ENCODE measurements around the gene UFL1. TPM values are rescaled to one million over a fixed set of nuclear protein-coding genes. Genes with fewer than 3 reads are reported as not detected.
A peak's percentile ranks its signal among the peaks of the same experiment; 100 is the strongest.

The UFL1 gene
- polyA plus RNA-seq, 2 of the 4 experiments (the other 2 are of a cell fraction), result 8.8 to 12.0 TPM

GRCh38 chr6:96521306-96521643, 331 bp upstream of the UFL1 start:
- peak overlapping the region; percentile 94 for H3K4me2 ChIP-seq
- H3K27ac ChIP-seq, result peak overlapping the region; percentile 96
- peak; percentile 44 to 45; a peak in 5 of 6 replicates for ATAC-seq
- H3K4me1 ChIP-seq, result peaks cover 21% of the 10 kb centered on the region
- under 1% methylated on average over 8 of the region's 8 CpGs for WGBS (ENCODE audit: missing lambda C conversion rate)
- POLR2A ChIA-PET, result interaction anchor here (0.5 kb wide), 1 partner anchor 128 kb away, joined by 4 read pairs; no protein-coding TSS in a partner anchor
- H3K9me3 ChIP-seq, result no peaks in the 10 kb centered on the region
- TF ChIP-seq RAD21 (conservative IDR thresholded peaks at IDR 0.05 in 1 of 2, IDR thresholded peaks at IDR 0.05 in 1 of 2), result no peak
- peak overlapping the region; percentile 70 for H3K4me3 ChIP-seq
- FAIRE-seq, result no peak
- CTCF ChIA-PET, result no interaction called here
- no peak for DNase-seq (ENCODE audit: low read depth in 1 of 2, low spot score in 1 of 2)

GRCh38 chr6:96522465-96523009, 931 bp downstream of the UFL1 start:
- FAIRE-seq (no peak), ATAC-seq (peak; percentile 31 to 32; a peak in 4 of 6 replicates), DNase-seq (ENCODE audit: low read depth in 1 of 2, low spot score in 1 of 2) (peak in 1 of 2 experiments; percentile 9)
- peak overlapping the region; percentile 96 for H3K27ac ChIP-seq
- TF ChIP-seq FOSB (CRISPR knock-in tag; IDR thresholded peaks at IDR 0.05), result no peak
- TF ChIP-seq ZSCAN20 (CRISPR knock-in tag; IDR thresholded peaks at IDR 0.05), result no peak
- TF ChIP-seq NFE2L2 (conservative IDR thresholded peaks at IDR 0.05; ENCODE audit: low read length), result no peak
- TF ChIP-seq MAX (IDR thresholded peaks at IDR 0.05), result no peak
- no peak for TF ChIP-seq KDM1A (IDR thresholded peaks at IDR 0.05; ENCODE audit: low read depth)
- TF ChIP-seq FOSL2 (IDR thresholded peaks at IDR 0.05), result no peak
- no peak for TF ChIP-seq FOSL2 (CRISPR knock-in tag; IDR thresholded peaks at IDR 0.05)
- no peak for TF ChIP-seq BHLHE40 (IDR thresholded peaks at IDR 0.05; ENCODE audit: low read depth, low read length)
- TF ChIP-seq RAD21 (conservative IDR thresholded peaks at IDR 0.05 in 1 of 2, IDR thresholded peaks at IDR 0.05 in 1 of 2), result no peak
- TF ChIP-seq EHF (CRISPR knock-in tag; IDR thresholded peaks at IDR 0.05), result no peak
- TF ChIP-seq USF2 (IDR thresholded peaks at IDR 0.05), result no peak
- TF ChIP-seq MYC (IDR thresholded peaks at IDR 0.05; ENCODE audit: borderline replicate concordance, low read length), result no peak
- no peak for TF ChIP-seq JUN (IDR thresholded peaks at IDR 0.05)
- TF ChIP-seq PBX3 (IDR thresholded peaks at IDR 0.05), result no peak
- TF ChIP-seq EHMT2 (IDR thresholded peaks at IDR 0.05; ENCODE audit: low read depth), result no peak
- H3K4me1 ChIP-seq, result peaks cover 21% of the 10 kb centered on the region
- 1% methylated on average over 5 of the region's 5 CpGs for WGBS (ENCODE audit: missing lambda C conversion rate)
- peak overlapping the region; percentile 70 for H3K4me3 ChIP-seq
- ChIA-PET CTCF (no interaction called here), POLR2A (no interaction called here)
- peak overlapping the region; percentile 80 for H3K4me2 ChIP-seq
- no peaks in the 10 kb centered on the region for H3K9me3 ChIP-seq

- CTCF ChIA-PET, result no interaction called here
- POLR2A ChIA-PET, result no interaction called here
- FAIRE-seq, result no peak
These were observed 6.6 kb downstream of the UFL1 start for GRCh38 chr6:96528193-96528592.

More at GRCh38 chr6:96528193-96528592, 6.6 kb downstream of the UFL1 start:
- Histone ChIP-seq H3K9me3 (no peaks in the 10 kb centered on the region), H3K4me1 (peaks cover 6% of the 10 kb centered on the region; the same call in 2 of the 3 replicates), H3K4me2 (no peak overlapping the region), H3K27ac (no peak overlapping the region), H3K4me3 (no peak overlapping the region)
- ATAC-seq (no peak), DNase-seq (ENCODE audit: low read depth in 1 of 2, low spot score in 1 of 2) (no peak)
- 90% methylated on average over 3 of the region's 3 CpGs for WGBS (ENCODE audit: missing lambda C conversion rate)
- TF ChIP-seq POLR2A (IDR thresholded peaks at IDR 0.05; ENCODE audit: low read length) (no peak), FOSL2 (IDR thresholded peaks at IDR 0.05) (no peak), FOSL2 (CRISPR knock-in tag; IDR thresholded peaks at IDR 0.05) (no peak), HES2 (IDR thresholded peaks at IDR 0.05) (no peak), ZFP36 (IDR thresholded peaks at IDR 0.05; ENCODE audit: borderline replicate concordance, partially characterized antibody) (no peak), ATOH8 (CRISPR knock-in tag; IDR thresholded peaks at IDR 0.05; ENCODE audit: low read depth) (no peak), PBX3 (IDR thresholded peaks at IDR 0.05) (no peak), ZSCAN20 (CRISPR knock-in tag; IDR thresholded peaks at IDR 0.05) (no peak), MAZ (IDR thresholded peaks at IDR 0.05; ENCODE audit: borderline replicate concordance, low read depth, low read length) (no peak), MYC (IDR thresholded peaks at IDR 0.05; ENCODE audit: borderline replicate concordance, low read length) (no peak), EHMT2 (IDR thresholded peaks at IDR 0.05; ENCODE audit: low read depth) (no peak), HOXB5 (CRISPR knock-in tag; IDR thresholded peaks at IDR 0.05) (no peak), ESRRA (IDR thresholded peaks at IDR 0.05; ENCODE audit: borderline replicate concordance, low read length) (no peak), RFX5 (IDR thresholded peaks at IDR 0.05) (no peak), ZNF302 (CRISPR knock-in tag; IDR thresholded peaks at IDR 0.05) (no peak), RARB (CRISPR knock-in tag; IDR thresholded peaks at IDR 0.05) (no peak), HDAC2 (IDR thresholded peaks at IDR 0.05) (no peak), RNF2 (IDR thresholded peaks at IDR 0.05; ENCODE audit: borderline replicate concordance, low read depth) (no peak), SREBF2 (IDR thresholded peaks at IDR 0.05) (no peak), NPAS2 (CRISPR knock-in tag; IDR thresholded peaks at IDR 0.05; ENCODE audit: borderline replicate concordance) (no peak)
